HPDE6-E6E7 (cell line): ENCODE data around the gene TOM1L2.
A peak's percentile ranks its signal among the peaks of the same experiment; 100 is the strongest.
"Not testable (repeated sequence)": the region's sequence is repeated elsewhere in the genome, so short reads cannot be mapped to it uniquely, and the experiment has no call there.

Experiments
- DNase-seq: peaks from one replicate; pipeline ENCODE4 v3.0.0; 2011; ENCODE audit warnings: missing footprints; ENCODE audit errors: extremely low spot score

TOM1L2 gene

DNA sequence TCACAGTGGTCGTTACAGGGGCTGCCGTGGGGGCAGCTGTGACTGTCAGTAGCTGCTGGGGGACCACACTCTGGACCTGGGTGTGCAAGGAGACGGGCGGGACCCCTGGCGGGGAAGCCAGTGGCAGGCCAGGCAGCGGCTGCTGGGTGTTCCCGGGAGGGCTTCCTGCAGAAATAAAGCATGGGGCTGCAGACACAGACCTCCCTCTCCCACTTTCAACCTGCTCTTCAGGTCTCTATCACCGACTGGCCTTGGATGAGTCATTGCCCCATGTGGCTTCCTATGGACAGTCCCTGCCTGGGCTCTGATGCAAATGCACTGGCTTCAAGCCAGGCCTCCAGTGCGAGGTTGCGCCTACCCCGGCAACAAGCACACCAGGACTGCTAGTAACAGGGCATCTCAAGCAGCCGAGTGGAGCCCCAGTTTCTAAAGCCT lies 152.6 kb downstream of the TOM1L2 start:
- peak; percentile 81 for DNase-seq

- no peak for DNase-seq
Measured at GRCh38 chr17:17819111-17819510, 153.1 kb downstream of the TOM1L2 start.

DNA sequence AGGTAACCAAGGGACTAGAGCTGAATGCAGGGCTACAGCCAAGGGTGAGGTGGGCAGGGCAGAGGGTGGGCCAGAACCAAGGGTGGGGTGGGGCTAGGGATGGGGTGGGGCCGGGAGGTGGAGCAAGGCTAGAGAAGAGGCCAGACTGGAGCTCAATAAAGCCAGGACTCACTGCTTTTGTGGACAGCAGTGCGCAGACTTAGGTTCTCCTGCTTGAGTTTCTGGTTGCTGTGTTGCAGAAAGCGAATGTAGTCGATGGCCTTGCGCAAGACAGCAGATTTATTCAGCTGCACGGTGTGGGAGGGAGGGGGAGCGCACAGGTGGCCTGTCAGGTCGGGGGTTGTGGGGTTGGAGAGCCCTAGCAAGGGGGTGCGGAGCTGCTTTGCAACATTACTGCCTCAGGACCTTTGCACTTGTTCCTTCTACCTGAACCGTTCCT lies 154.1 kb downstream of the TOM1L2 start:
- no peak for DNase-seq

DNA sequence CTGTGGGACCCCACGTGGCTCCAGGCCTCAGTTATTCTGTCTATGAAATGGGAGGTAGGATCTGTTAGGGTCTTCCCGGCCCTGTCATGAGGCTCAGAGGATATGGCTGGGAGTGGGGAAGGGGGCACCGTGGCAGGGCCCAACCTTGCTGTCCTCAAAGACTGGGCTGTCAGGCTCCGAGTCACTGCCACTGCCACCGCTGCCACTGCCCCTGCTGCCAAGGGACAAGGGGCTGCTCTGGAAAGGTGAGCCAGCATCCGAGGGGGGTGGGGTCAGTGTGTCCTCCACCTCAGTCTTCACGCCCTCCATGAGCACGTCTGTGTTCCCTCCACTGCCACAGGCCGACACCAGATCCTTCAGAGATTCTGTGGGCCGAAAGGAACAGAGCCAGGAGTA lies 154.7 kb downstream of the TOM1L2 start:
- DNase-seq = no peak

- no peak for DNase-seq
Measured at GRCh38 chr17:17816831-17817551, 155.2 kb downstream of the TOM1L2 start.

DNA sequence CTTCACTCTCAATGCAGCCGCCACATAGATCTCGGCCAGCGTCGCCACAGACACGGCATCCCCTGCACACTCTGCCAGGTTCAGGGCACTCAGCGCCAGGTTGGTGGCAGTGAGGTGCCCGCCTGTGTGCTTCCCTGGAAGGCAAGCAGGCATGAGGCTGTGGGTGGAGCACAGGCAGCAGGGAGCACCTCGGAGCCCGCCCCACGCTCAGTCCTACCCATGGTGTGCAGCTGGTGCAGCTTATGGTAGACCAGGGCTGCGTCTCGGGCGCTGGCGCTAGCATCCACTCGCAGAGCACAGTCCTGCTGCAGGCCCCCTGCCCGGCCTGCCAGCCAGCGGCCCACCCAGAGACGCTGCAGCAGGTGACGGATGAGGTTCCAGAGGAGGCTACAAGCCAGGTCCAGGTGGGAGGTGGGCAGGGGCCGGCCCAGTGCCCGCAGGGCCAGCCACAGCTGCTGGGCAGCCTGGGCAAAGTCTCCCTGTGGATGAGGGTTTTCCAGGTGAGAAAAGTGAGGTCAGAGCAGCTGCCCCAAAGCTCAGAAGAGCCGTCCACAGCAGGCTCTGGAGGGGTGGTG lies 155.9 kb downstream of the TOM1L2 start:
- no peak for DNase-seq

GRCh38 chr17:17815436-17816200 lies 156.6 kb downstream of the TOM1L2 start:
- no peak for DNase-seq

DNA sequence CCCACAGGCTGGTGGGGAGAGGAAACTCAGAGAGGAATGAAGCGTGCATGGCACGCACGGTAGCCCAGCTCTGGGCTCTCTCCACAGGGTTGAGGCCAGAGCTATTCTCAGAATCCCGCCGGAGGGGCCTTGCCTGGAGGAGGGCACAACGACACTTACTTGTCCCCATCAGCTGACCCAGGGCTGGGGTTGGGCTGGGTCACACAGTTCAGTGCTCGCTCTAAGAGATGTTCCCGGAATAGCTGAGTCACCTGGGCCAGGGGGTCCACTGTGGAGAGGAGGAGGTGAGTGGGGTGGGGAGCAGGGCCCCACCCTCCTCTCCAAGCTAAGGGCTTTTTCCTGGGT lies 157.2 kb downstream of the TOM1L2 start:
- no peak for DNase-seq

GRCh38 chr17:17814162-17815061 lies 157.8 kb downstream of the TOM1L2 start:
- no peak for DNase-seq

GRCh38 chr17:17813725-17814095 lies 158.5 kb downstream of the TOM1L2 start:
- DNase-seq = no peak

GRCh38 chr17:17813055-17813724 lies 159.0 kb downstream of the TOM1L2 start:
- DNase-seq = no peak

DNA sequence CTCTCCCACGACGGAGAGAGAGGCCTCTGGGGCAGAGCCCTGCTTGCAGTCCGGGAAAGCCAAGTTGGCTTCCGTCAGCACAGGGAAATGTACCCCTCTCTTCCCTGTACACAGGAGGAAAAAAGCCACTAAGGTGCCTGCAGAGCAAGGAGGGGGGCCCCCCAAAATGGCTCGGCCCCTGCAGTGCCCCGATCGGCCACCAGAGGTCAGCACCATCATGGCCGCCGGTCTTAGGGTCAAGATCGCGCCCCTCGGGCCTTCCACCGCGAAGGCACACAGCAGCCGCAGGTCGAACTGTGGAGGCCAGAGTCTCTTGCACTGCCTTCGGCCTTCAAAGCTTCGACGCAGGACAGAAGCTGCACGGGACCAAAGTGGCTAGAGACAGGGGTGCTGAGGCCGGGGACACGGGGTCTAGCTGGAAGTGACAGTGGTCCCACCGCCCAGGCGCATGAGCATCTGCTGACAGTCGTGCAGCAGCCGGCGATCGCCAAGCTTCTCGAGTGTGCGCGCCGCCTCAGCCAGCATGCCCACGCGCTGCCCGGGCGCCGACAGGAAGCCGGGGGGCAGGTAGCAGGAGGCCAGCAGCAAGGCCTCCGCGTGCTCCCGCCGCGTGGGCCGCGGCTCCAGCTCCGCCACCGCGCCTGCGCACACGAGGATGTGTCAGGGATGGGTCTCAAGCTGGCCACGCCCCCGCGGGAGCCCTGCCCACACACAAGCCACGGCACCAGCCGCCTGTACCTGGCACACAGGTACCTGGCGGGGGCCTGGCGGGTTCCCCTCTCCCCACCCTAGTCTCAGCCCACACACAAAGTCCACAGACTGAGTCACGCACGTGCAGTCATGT lies 159.8 kb downstream of the TOM1L2 start:
- DNase-seq = no peak

- no peak for DNase-seq
Measured at GRCh38 chr17:17811381-17812210, 160.6 kb downstream of the TOM1L2 start.

- no peak for DNase-seq
Measured at GRCh38 chr17:17810895-17811248, 161.3 kb downstream of the TOM1L2 start.

- no peak for DNase-seq
Measured at GRCh38 chr17:17810084-17810894, 161.9 kb downstream of the TOM1L2 start.

- no peak for DNase-seq
Measured at GRCh38 chr17:17809531-17810083, 162.6 kb downstream of the TOM1L2 start.

DNA sequence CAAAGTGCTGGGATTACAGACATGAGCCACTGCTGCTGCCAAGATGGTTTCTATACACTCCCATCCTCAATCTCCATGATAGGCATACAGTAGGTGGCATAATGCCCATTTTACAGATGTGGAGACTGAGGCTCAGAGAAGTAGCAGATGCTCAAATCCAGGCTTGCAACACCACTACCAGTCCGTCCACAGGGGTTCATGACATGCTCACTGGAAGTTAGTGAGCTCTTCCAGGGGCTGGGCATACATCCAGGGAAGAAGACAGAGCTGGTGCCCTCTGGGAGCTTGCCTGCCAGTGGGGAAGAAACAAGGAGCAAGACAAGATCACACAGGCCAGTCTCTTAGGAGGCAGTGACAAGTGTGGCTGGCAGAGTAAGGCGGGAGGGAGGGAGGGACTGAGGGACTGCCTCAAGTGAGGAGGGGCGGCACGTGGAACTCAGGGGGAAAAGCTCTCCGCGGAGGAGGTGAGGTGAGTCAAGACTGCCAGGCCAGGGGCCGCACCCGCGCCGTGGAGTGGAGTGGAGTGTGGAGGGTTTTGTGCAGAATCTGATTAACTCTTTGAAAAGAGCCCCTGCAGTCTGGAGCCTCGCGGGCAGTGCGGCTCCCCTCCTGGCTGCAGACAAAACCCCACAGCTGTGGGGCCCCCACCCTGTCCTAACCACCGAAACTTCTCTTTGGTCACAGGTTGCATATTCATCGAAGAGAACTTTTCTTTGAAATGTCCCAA lies 163.3 kb downstream of the TOM1L2 start:
- DNase-seq = no peak

DNA sequence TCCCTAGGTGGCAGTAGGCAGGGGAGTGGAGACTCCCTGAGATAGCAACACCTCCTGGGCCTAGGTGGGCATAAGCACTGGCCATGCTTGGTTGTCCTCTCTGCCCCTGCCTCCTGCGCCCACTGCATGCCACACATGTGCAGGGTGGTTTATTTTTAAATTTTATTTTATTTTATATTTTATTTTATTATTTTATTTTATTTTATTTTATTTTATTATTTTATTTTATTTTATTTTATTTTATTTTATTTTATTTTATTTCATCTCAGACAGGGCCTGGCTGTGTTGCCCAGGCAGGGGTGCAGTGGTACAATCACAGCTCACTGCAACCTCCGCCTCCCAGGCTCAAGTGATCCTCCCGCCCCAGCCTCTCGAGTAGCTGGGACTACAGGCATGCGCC lies 164.0 kb downstream of the TOM1L2 start:
- not testable (repeated sequence) for DNase-seq
